Activated CD4-positive, alpha-beta memory T cell treated with anti-CD3 and anti-CD28 coated beads for 36 hours (primary cell): ENCODE measurements around the gene IZUMO3. TPM values are rescaled to one million over a fixed set of nuclear protein-coding genes. Genes with fewer than 3 reads are reported as not detected.
"Not testable (repeated sequence)": the region's sequence is repeated elsewhere in the genome, so short reads cannot be mapped to it uniquely, and the experiment has no call there.

Experiments used
- CTCF ChIA-PET: fragments of 350-600 bp; sonication (Branson Sonifier 250); formaldehyde crosslinking; loops from one replicate; lab custom pipeline; 2021; ENCODE audit warnings: antibody characterized with exemption, inconsistent platforms; lab: Charles Lee
- POLR2A ChIA-PET: fragments of 350-600 bp; sonication (Branson Sonifier 250); formaldehyde crosslinking; loops from one replicate; lab custom pipeline; 2021; ENCODE audit warnings: antibody characterized with exemption; lab: Charles Lee
- DNase-seq: peaks from one replicate; pipeline ENCODE4 v3.0.0-alpha.2; 2020
- H3K27ac Mint-ChIP-seq: one replicate; pipeline ENCODE4 v1.8.0; 2021; ENCODE audit warnings: mixed read lengths
- H3K27me3 Mint-ChIP-seq: one replicate; pipeline ENCODE4 v1.8.0; 2021; ENCODE audit warnings: mixed read lengths
- H3K36me3 Mint-ChIP-seq: one replicate; pipeline ENCODE4 v1.8.0; 2021; ENCODE audit warnings: mixed read lengths
- H3K4me1 Mint-ChIP-seq: one replicate; pipeline ENCODE4 v1.8.0; 2021; ENCODE audit warnings: low read depth, mixed read lengths
- H3K4me3 Mint-ChIP-seq: one replicate; pipeline ENCODE4 v1.8.0; 2021; ENCODE audit warnings: mild to moderate bottlenecking, mixed read lengths
- H3K9me3 Mint-ChIP-seq: one replicate; pipeline ENCODE4 v1.8.0; 2021; ENCODE audit warnings: mixed read lengths
- intact Hi-C: fragments of 100-400 bp; cut with micrococcal nuclease; formaldehyde crosslinking; loops from one replicate; pipeline ENCODE4 v1.15.1; 2023
- total RNA-seq, 2 experiments: library from RNA; stranded (reverse); gene quantifications; one replicate each; pipeline ENCODE4 v1.2.3, GENCODE V29; 2021

The IZUMO3 gene
- not detected for total RNA-seq

- intact Hi-C loops, result no loop called here
- POLR2A ChIA-PET, result no interaction called here
- H3K4me3 Mint-ChIP-seq, result no peak within 1 kb of the TSS
- H3K36me3 Mint-ChIP-seq, result no peaks in the 10 kb centered on the region
- H3K9me3 Mint-ChIP-seq, result peaks cover 29% of the 10 kb centered on the region
- no peak within 1 kb of the TSS for H3K27ac Mint-ChIP-seq
- DNase-seq, result no peak
- no peaks in the 10 kb centered on the region for H3K4me1 Mint-ChIP-seq
- no peaks in the 10 kb centered on the region for H3K27me3 Mint-ChIP-seq
- CTCF ChIA-PET, result no interaction called here
Observed at GRCh38 chr9:24545847-24546522, at the start of gene IZUMO3. TSS of gene IZUMO3 (minus strand) at chr9:24545897. CDS start at chr9:24545649, 248 bp downstream.

- intact Hi-C loops, result no loop called here
- Mint-ChIP-seq H3K4me3 (no peak overlapping the region), H3K9me3 (peaks cover 27% of the 10 kb centered on the region), H3K27ac (no peak overlapping the region), H3K4me1 (no peaks in the 10 kb centered on the region), H3K36me3 (peaks cover 2% of the 10 kb centered on the region), H3K27me3 (no peaks in the 10 kb centered on the region)
- DNase-seq, result no peak
- ChIA-PET POLR2A (no interaction called here), CTCF (no interaction called here)
Observed at GRCh38 chr9:24594234-24594850, 48.6 kb upstream of the IZUMO3 start.

GRCh38 chr9:24590432-24590831 is 44.7 kb upstream of the IZUMO3 start:
- Mint-ChIP-seq H3K9me3 (peaks cover 13% of the 10 kb centered on the region), H3K27me3 (no peaks in the 10 kb centered on the region), H3K4me1 (no peaks in the 10 kb centered on the region), H3K36me3 (no peaks in the 10 kb centered on the region), H3K4me3 (no peak overlapping the region), H3K27ac (no peak overlapping the region)
- DNase-seq, result no peak
- intact Hi-C loops, result no loop called here
- ChIA-PET CTCF (no interaction called here), POLR2A (no interaction called here)

- Mint-ChIP-seq H3K27ac (no peak overlapping the region), H3K9me3 (peaks cover 15% of the 10 kb centered on the region), H3K27me3 (no peaks in the 10 kb centered on the region), H3K36me3 (no peaks in the 10 kb centered on the region), H3K4me3 (no peak overlapping the region), H3K4me1 (no peaks in the 10 kb centered on the region)
- ChIA-PET POLR2A (no interaction called here), CTCF (no interaction called here)
- intact Hi-C loops, result no loop called here
- DNase-seq, result no peak
Observed at GRCh38 chr9:24587883-24588282, 42.2 kb upstream of the IZUMO3 start.

- ChIA-PET CTCF (no interaction called here), POLR2A (no interaction called here)
- intact Hi-C loops, result no loop called here
- Mint-ChIP-seq H3K27me3 (no peaks in the 10 kb centered on the region), H3K4me3 (no peak overlapping the region), H3K9me3 (peaks cover 9% of the 10 kb centered on the region), H3K4me1 (no peaks in the 10 kb centered on the region), H3K36me3 (no peaks in the 10 kb centered on the region), H3K27ac (no peak overlapping the region)
- no peak for DNase-seq
Observed at GRCh38 chr9:24582146-24583126, 36.7 kb upstream of the IZUMO3 start.

GRCh38 chr9:24580005-24580404 is 34.3 kb upstream of the IZUMO3 start:
- POLR2A ChIA-PET, H3K36me3 Mint-ChIP-seq, H3K27ac Mint-ChIP-seq, DNase-seq, H3K9me3 Mint-ChIP-seq, CTCF ChIA-PET, intact Hi-C loops, H3K4me3 Mint-ChIP-seq, H3K4me1 Mint-ChIP-seq, H3K27me3 Mint-ChIP-seq: not testable (repeated sequence)

GRCh38 chr9:24572406-24572805 is 26.7 kb upstream of the IZUMO3 start:
- DNase-seq, result no peak
- Mint-ChIP-seq H3K9me3 (peaks cover 26% of the 10 kb centered on the region), H3K27ac (no peak overlapping the region), H3K4me3 (no peak overlapping the region), H3K4me1 (no peaks in the 10 kb centered on the region), H3K36me3 (no peaks in the 10 kb centered on the region), H3K27me3 (no peaks in the 10 kb centered on the region)
- CTCF ChIA-PET, result no interaction called here
- POLR2A ChIA-PET, result no interaction called here
- intact Hi-C loops, result no loop called here

GRCh38 chr9:24561957-24562356 is 16.3 kb upstream of the IZUMO3 start:
- Mint-ChIP-seq H3K9me3 (peaks cover 53% of the 10 kb centered on the region), H3K4me1 (no peaks in the 10 kb centered on the region), H3K36me3 (no peaks in the 10 kb centered on the region), H3K27ac (no peak overlapping the region), H3K4me3 (no peak overlapping the region), H3K27me3 (no peaks in the 10 kb centered on the region)
- intact Hi-C loops, result no loop called here
- POLR2A ChIA-PET, result no interaction called here
- no peak for DNase-seq
- CTCF ChIA-PET, result no interaction called here

GRCh38 chr9:24553183-24553552 is 7.5 kb upstream of the IZUMO3 start:
- Mint-ChIP-seq H3K9me3 (peaks cover 5% of the 10 kb centered on the region), H3K27me3 (no peaks in the 10 kb centered on the region), H3K27ac (no peak overlapping the region), H3K36me3 (no peaks in the 10 kb centered on the region), H3K4me1 (no peaks in the 10 kb centered on the region), H3K4me3 (no peak overlapping the region)
- POLR2A ChIA-PET, result no interaction called here
- intact Hi-C loops, result no loop called here
- CTCF ChIA-PET, result no interaction called here
- DNase-seq, result no peak

- H3K27ac Mint-ChIP-seq, result no peak overlapping the region
- ChIA-PET POLR2A (no interaction called here), CTCF (no interaction called here)
- H3K9me3 Mint-ChIP-seq, result peaks cover 10% of the 10 kb centered on the region
- no peaks in the 10 kb centered on the region for H3K4me1 Mint-ChIP-seq
- no peaks in the 10 kb centered on the region for H3K27me3 Mint-ChIP-seq
- no peak overlapping the region for H3K4me3 Mint-ChIP-seq
- DNase-seq, result no peak
- intact Hi-C loops, result no loop called here
- H3K36me3 Mint-ChIP-seq, result no peaks in the 10 kb centered on the region
Observed at GRCh38 chr9:24552526-24553182, 7.0 kb upstream of the IZUMO3 start.

GRCh38 chr9:24545285-24545684 is 412 bp downstream of the IZUMO3 start:
- no peak for DNase-seq
- ChIA-PET CTCF (no interaction called here), POLR2A (no interaction called here)
- Mint-ChIP-seq H3K27me3 (no peaks in the 10 kb centered on the region), H3K4me1 (no peaks in the 10 kb centered on the region), H3K4me3 (no peak overlapping the region), H3K27ac (no peak overlapping the region), H3K9me3 (peaks cover 29% of the 10 kb centered on the region), H3K36me3 (no peaks in the 10 kb centered on the region)
- intact Hi-C loops, result no loop called here

- H3K36me3 Mint-ChIP-seq, result no peaks in the 10 kb centered on the region
- no peaks in the 10 kb centered on the region for H3K27me3 Mint-ChIP-seq
- DNase-seq, result no peak
- POLR2A ChIA-PET, result no interaction called here
- intact Hi-C loops, result no loop called here
- H3K4me3 Mint-ChIP-seq, result no peak overlapping the region
- CTCF ChIA-PET, result no interaction called here
- H3K9me3 Mint-ChIP-seq, result peaks cover 5% of the 10 kb centered on the region
- no peak overlapping the region for H3K27ac Mint-ChIP-seq
- H3K4me1 Mint-ChIP-seq, result no peaks in the 10 kb centered on the region
Observed at GRCh38 chr9:24518545-24518944, 27.2 kb downstream of the IZUMO3 start.
